ENCODE results near the gene BPIFA1. TPM values are rescaled to one million over a fixed set of nuclear protein-coding genes. Genes with fewer than 3 reads are reported as not detected.

BPIFA1 gene
- polyA plus RNA-seq, 1 of the 3 experiments (the other 2 are of a cell fraction), result not detected

GRCh38 chr20:33291830-33292355 is 56.1 kb downstream of the BPIFA1 start:
- no peaks in the 10 kb centered on the region for H3F3A ChIP-seq (replicated peaks; ENCODE audit: insufficient read depth)
- no peaks in the 10 kb centered on the region for H3K79me2 ChIP-seq (ENCODE audit: insufficient read depth)
- H3K27ac ChIP-seq (ENCODE audit: low read depth in 2 of 2, low read length in 1 of 2), result no peak overlapping the region
- H3K9me3 ChIP-seq, result no peaks in the 10 kb centered on the region
- no peaks in the 10 kb centered on the region for H3K4me1 ChIP-seq (ENCODE audit: control insufficient read depth in 1 of 2, insufficient read depth in 2 of 2, low read depth in 1 of 2, low read length in 1 of 2)
- 6% methylated on average over 7 of the region's 7 CpGs for WGBS (ENCODE audit: low lambda C conversion rate)
- TF ChIP-seq CTCF (IDR thresholded peaks at IDR 0.05), result peak; percentile 89
- TF ChIP-seq SMC3 (IDR thresholded peaks at IDR 0.05; ENCODE audit: low read depth, low read length), result 0 out of 2 replicates have a peak, but pooled peaks have one; percentile 17
- peak; percentile 62 for TF ChIP-seq RAD21 (IDR thresholded peaks at IDR 0.05; ENCODE audit: low read length)
- TF ChIP-seq SIN3A (IDR thresholded peaks at IDR 0.05; ENCODE audit: borderline replicate concordance, low read depth, low read length), result no peak
- CTCF ChIA-PET, result interaction anchor here (0.6 to 2.7 kb wide), 21 partner anchors 8 to 502 kb away, joined by 3 to 9 read pairs (median 3); no protein-coding TSS in a partner anchor
- no peaks in the 10 kb centered on the region for H3K36me3 ChIP-seq (replicated peaks in 1 of 2; ENCODE audit: control insufficient read depth in 1 of 2, insufficient read depth in 2 of 2, low read length in 1 of 2)
- peaks cover 23% of the 10 kb centered on the region; the same call in 1 of the 2 replicates for H3K27me3 ChIP-seq (ENCODE audit: insufficient read depth)
- no peak overlapping the region for H2AFZ ChIP-seq (ENCODE audit: low read depth)
- POLR2A ChIA-PET, result no interaction called here
- no peak overlapping the region for H3K9ac ChIP-seq
- peak overlapping the region in 1 of 2 experiments; percentile 29; a peak in 1 of 4 replicates for H3K4me3 ChIP-seq (ENCODE audit: low read depth in 2 of 2, low read length in 1 of 2)
- no peaks in the 10 kb centered on the region for H3K9me2 ChIP-seq
- peak; percentile 71 for DNase-seq
- no peaks in the 10 kb centered on the region for H4K20me1 ChIP-seq (ENCODE audit: insufficient read depth)
- no peak overlapping the region for H3K4me2 ChIP-seq

Other genes with a start within 250 kb of the BPIFA1 start
- not detected in 2 replicates for gene SUN5, start 231.6 kb upstream of the BPIFA1 start, polyA plus RNA-seq (2012; rRNA removed)
- gene BPIFB2, start 228.3 kb upstream of the BPIFA1 start, polyA plus RNA-seq (2012; rRNA removed), result not detected in 2 replicates
- not detected in 2 replicates for gene BPIFB6, start 204.3 kb upstream of the BPIFA1 start, polyA plus RNA-seq (2012; rRNA removed)
- not detected in 2 replicates for gene BPIFB3, start 182.1 kb upstream of the BPIFA1 start, polyA plus RNA-seq (2012; rRNA removed)
- gene BPIFB4, start 156.4 kb upstream of the BPIFA1 start, polyA plus RNA-seq (2012; rRNA removed), result not detected in 2 replicates
- not detected in 2 replicates for gene BPIFA2, start 67.8 kb upstream of the BPIFA1 start, polyA plus RNA-seq (2012; rRNA removed)
- gene BPIFA3, start 18.6 kb upstream of the BPIFA1 start, polyA plus RNA-seq (2012; rRNA removed), result not detected in 2 replicates
- not detected in 2 replicates for gene BPIFB1, start 47.2 kb downstream of the BPIFA1 start, polyA plus RNA-seq (2012; rRNA removed)
- 30.5 and 33.2 TPM in 2 replicates for gene CDK5RAP1, start 165.5 kb downstream of the BPIFA1 start, polyA plus RNA-seq (2012; rRNA removed)
- 11.2 TPM in 2 replicates for gene SNTA1, start 207.8 kb downstream of the BPIFA1 start, polyA plus RNA-seq (2012; rRNA removed)